ENCODE measurements around the gene STK10. TPM values are rescaled to one million over a fixed set of nuclear protein-coding genes. Genes with fewer than 3 reads are reported as not detected.

Gene STK10
- total RNA-seq, 2 experiments from 2014 or later: 211 to 229 TPM

GRCh38 chr5:172141949-172142319 is 46.1 kb downstream of the STK10 start:
- H3K4me1 Mint-ChIP-seq (ENCODE audit: low read depth): peaks cover 81% of the 10 kb centered on the region
- TF ChIP-seq CTCF (IDR thresholded peaks at IDR 0.05): no peak
- peaks cover 64% of the 10 kb centered on the region for H3K4me1 ChIP-seq (ENCODE audit: insufficient read depth, low read length)
- peak overlapping the region in 1 of 2 donors; percentile 34 for H3K27ac ChIP-seq (ENCODE audit: low read depth in 1 of 2, low read length in 2 of 2)
- no peak for DNase-seq
- no peaks in the 10 kb centered on the region for H3K27me3 Mint-ChIP-seq
- peaks cover 55% of the 10 kb centered on the region for H3K36me3 ChIP-seq (ENCODE audit: insufficient read depth, low read length)
- intact Hi-C loops (cut with DNase I, micrococcal nuclease): loop anchor here in 1 of 2 experiments (5.0 kb wide), 1 partner anchor 35 kb away; no protein-coding TSS in a partner anchor
- H3K9me3 ChIP-seq (ENCODE audit: control insufficient read depth in 1 of 2, insufficient read depth in 1 of 2, low read length in 2 of 2): no peaks in the 10 kb centered on the region
- peaks cover 75% of the 10 kb centered on the region for H3K36me3 Mint-ChIP-seq (ENCODE audit: low read depth)
- H3K27me3 ChIP-seq (ENCODE audit: control insufficient read depth in 1 of 2, insufficient read depth in 2 of 2, low read length in 2 of 2): no peaks in the 10 kb centered on the region
- H3K9me3 Mint-ChIP-seq: no peaks in the 10 kb centered on the region
- ATAC-seq (ENCODE audit: poor library complexity): no peak
- H3K4me3 Mint-ChIP-seq: peak overlapping the region; percentile 4
- ChIA-PET POLR2A (interaction anchor here (1.0 to 1.3 kb wide), 3 partner anchors 13 to 43 kb away, joined by 3 to 4 read pairs (median 3); no protein-coding TSS in a partner anchor), CTCF (interaction anchor here (1.0 kb wide), 1 partner anchor 14 kb away, joined by 3 read pairs; no protein-coding TSS in a partner anchor)
- H3K4me3 ChIP-seq (ENCODE audit: low read length): no peak overlapping the region
- peak overlapping the region; percentile 87 for H3K27ac Mint-ChIP-seq

GRCh38 chr5:172140866-172141265 is 47.2 kb downstream of the STK10 start:
- Histone ChIP-seq H3K36me3 (ENCODE audit: insufficient read depth, low read length) (peaks cover 45% of the 10 kb centered on the region), H3K9me3 (ENCODE audit: control insufficient read depth in 1 of 2, insufficient read depth in 1 of 2, low read length in 2 of 2) (no peaks in the 10 kb centered on the region), H3K4me1 (ENCODE audit: insufficient read depth, low read length) (peaks cover 55% of the 10 kb centered on the region), H3K4me3 (ENCODE audit: low read length) (no peak overlapping the region), H3K27me3 (ENCODE audit: control insufficient read depth in 1 of 2, insufficient read depth in 2 of 2, low read length in 2 of 2) (no peaks in the 10 kb centered on the region), H3K27ac (ENCODE audit: low read depth in 1 of 2, low read length in 2 of 2) (no peak overlapping the region)
- CTCF ChIA-PET: interaction anchor here (1.0 kb wide), 1 partner anchor 15 kb away, joined by 3 read pairs; no protein-coding TSS in a partner anchor
- Mint-ChIP-seq H3K9me3 (no peaks in the 10 kb centered on the region), H3K4me1 (ENCODE audit: low read depth) (peaks cover 75% of the 10 kb centered on the region), H3K27me3 (no peaks in the 10 kb centered on the region), H3K36me3 (ENCODE audit: low read depth) (peaks cover 69% of the 10 kb centered on the region), H3K4me3 (no peak overlapping the region), H3K27ac (peak overlapping the region; percentile 87)
- no peak for TF ChIP-seq CTCF (IDR thresholded peaks at IDR 0.05)
- intact Hi-C loops (cut with DNase I, micrococcal nuclease): loop anchor here in 1 of 2 experiments (5.0 kb wide), 1 partner anchor 36 kb away; no protein-coding TSS in a partner anchor
- DNase-seq (no peak), ATAC-seq (ENCODE audit: poor library complexity) (no peak)
- POLR2A ChIA-PET: interaction anchor here (0.8 to 1.1 kb wide), 2 partner anchors 14 to 47 kb away, joined by 3 read pairs; no protein-coding TSS in a partner anchor

- H3K4me1 Mint-ChIP-seq (ENCODE audit: low read depth): peaks cover 75% of the 10 kb centered on the region
- ATAC-seq (ENCODE audit: poor library complexity) (peak; percentile 56), DNase-seq (no peak)
- TF ChIP-seq CTCF (IDR thresholded peaks at IDR 0.05): no peak
- peak overlapping the region; percentile 63 for H3K27ac Mint-ChIP-seq
- H3K36me3 Mint-ChIP-seq (ENCODE audit: low read depth): peaks cover 70% of the 10 kb centered on the region
- Histone ChIP-seq H3K9me3 (ENCODE audit: control insufficient read depth in 1 of 2, insufficient read depth in 1 of 2, low read length in 2 of 2) (no peaks in the 10 kb centered on the region), H3K27me3 (ENCODE audit: control insufficient read depth in 1 of 2, insufficient read depth in 2 of 2, low read length in 2 of 2) (no peaks in the 10 kb centered on the region), H3K36me3 (ENCODE audit: insufficient read depth, low read length) (peaks cover 38% of the 10 kb centered on the region), H3K4me3 (ENCODE audit: low read length) (no peak overlapping the region), H3K27ac (ENCODE audit: low read depth in 1 of 2, low read length in 2 of 2) (no peak overlapping the region), H3K4me1 (ENCODE audit: insufficient read depth, low read length) (peaks cover 55% of the 10 kb centered on the region)
- no peaks in the 10 kb centered on the region for H3K27me3 Mint-ChIP-seq
- CTCF ChIA-PET: interaction anchor here (0.7 to 1.0 kb wide), 2 partner anchors 24 to 47 kb away, joined by 3 to 4 read pairs; no protein-coding TSS in a partner anchor
- H3K9me3 Mint-ChIP-seq: no peaks in the 10 kb centered on the region
- intact Hi-C loops (cut with DNase I, micrococcal nuclease): loop anchor here in 1 of 2 experiments (5.0 kb wide), 1 partner anchor 37 kb away; no protein-coding TSS in a partner anchor
- H3K4me3 Mint-ChIP-seq: no peak overlapping the region
- POLR2A ChIA-PET: no interaction called here
These were observed 47.9 kb downstream of the STK10 start for GRCh38 chr5:172140120-172140519.
